Measurements from ENCODE around the gene MAGEB3.

- TF ChIP-seq CTCF (IDR thresholded peaks at IDR 0.05) = no peak
- TF ChIP-seq POLR2AphosphoS5 (IDR thresholded peaks at IDR 0.05) = no peak
- no peak for TF ChIP-seq POLR2A (IDR thresholded peaks at IDR 0.05)
These were observed 9.8 kb upstream of the MAGEB3 start for GRCh38 chrX:30220661-30221060.

All from breast epithelium (tissue), 3 donors.